NCI-H446 treated with DMSO at 0.1 percent for 48 hours (cell line): ENCODE data around the gene RINL.

Experiments used
- DNase-seq: peaks from one replicate; lab custom pipeline; 2025; lab: John Stamatoyannopoulos, UW

RINL gene

GRCh38 chr19:38849147-38849859 is 28.8 kb downstream of the RINL start:
- DNase-seq, result peak; percentile 93

- DNase-seq, result no peak
Observed at GRCh38 chr19:38848299-38849146, 29.6 kb downstream of the RINL start.

GRCh38 chr19:38846097-38846496 is 32.0 kb downstream of the RINL start:
- no peak for DNase-seq

- no peak for DNase-seq
Observed at GRCh38 chr19:38845374-38846024, 32.6 kb downstream of the RINL start.

GRCh38 chr19:38844093-38844686 is 33.9 kb downstream of the RINL start:
- no peak for DNase-seq

GRCh38 chr19:38843175-38843758 is 34.8 kb downstream of the RINL start:
- DNase-seq, result no peak

- DNase-seq, result no peak
Observed at GRCh38 chr19:38842439-38843174, 35.5 kb downstream of the RINL start.

- DNase-seq, result no peak
Observed at GRCh38 chr19:38841787-38842438, 36.2 kb downstream of the RINL start.

GRCh38 chr19:38841180-38841766 is 36.8 kb downstream of the RINL start:
- no peak for DNase-seq

- no peak for DNase-seq
Observed at GRCh38 chr19:38840583-38840968, 37.5 kb downstream of the RINL start.

GRCh38 chr19:38839816-38840582 is 38.1 kb downstream of the RINL start:
- DNase-seq, result no peak

GRCh38 chr19:38838986-38839761 is 38.9 kb downstream of the RINL start:
- no peak for DNase-seq

- no peak for DNase-seq
Observed at GRCh38 chr19:38838208-38838985, 39.7 kb downstream of the RINL start.

- no peak for DNase-seq
Observed at GRCh38 chr19:38837656-38838121, 40.4 kb downstream of the RINL start.

GRCh38 chr19:38836983-38837626 is 41.0 kb downstream of the RINL start:
- DNase-seq, result no peak

- DNase-seq, result no peak
Observed at GRCh38 chr19:38836159-38836982, 41.7 kb downstream of the RINL start.

GRCh38 chr19:38834590-38834989 is 43.5 kb downstream of the RINL start:
- no peak for DNase-seq
